HepG2 (cell line): Measurements from ENCODE around the gene NOX3. TPM values are rescaled to one million over a fixed set of nuclear protein-coding genes. Genes with fewer than 3 reads are reported as not detected.
A peak's percentile ranks its signal among the peaks of the same experiment; 100 is the strongest.

Source experiments
- ARID2 ChIP-seq: sonication (generic); formaldehyde crosslinking; IDR thresholded peaks from 2 replicates; pipeline ENCODE4 v1.8.1; 2022; ENCODE audit warnings: mild to moderate bottlenecking, missing genetic modification reagents, borderline replicate concordance
- CHCHD3 ChIP-seq: sonication (generic); formaldehyde crosslinking; IDR thresholded peaks from 2 replicates; pipeline ENCODE4 v1.8.0; 2022; ENCODE audit warnings: mild to moderate bottlenecking, missing genetic modification reagents, moderate library complexity
- ELF4 ChIP-seq: sonication (generic); formaldehyde crosslinking; IDR thresholded peaks from 2 replicates; pipeline ENCODE4 v1.5.0; 2020; ENCODE audit warnings: missing genetic modification reagents, mild to moderate bottlenecking, moderate library complexity, borderline replicate concordance
- FOSL2 ChIP-seq: sonication (generic); formaldehyde crosslinking; IDR thresholded peaks from 2 replicates; pipeline ENCODE4 v1.4.0; 2020; ENCODE audit warnings: missing genetic modification reagents
- KAT7 ChIP-seq: IDR thresholded peaks from 2 replicates; pipeline ENCODE4 v1.6.1; 2018; ENCODE audit warnings: borderline replicate concordance, missing compliant biosample characterization
- MLXIP ChIP-seq: sonication (generic); formaldehyde crosslinking; IDR thresholded peaks from 2 replicates; pipeline ENCODE4 v1.9.0; 2021; ENCODE audit warnings: missing genetic modification reagents, borderline replicate concordance
- REST ChIP-seq, 2 experiments: IDR thresholded peaks; 2 replicates each; pipeline ENCODE4 v1.6.1; 2011 to 2012; ENCODE audit warnings: low read length in 2 of 2, borderline replicate concordance in 1 of 2, low read depth in 1 of 2, mild to moderate bottlenecking in 1 of 2, moderate library complexity in 1 of 2
- SMAD1 ChIP-seq: sonication (generic); formaldehyde crosslinking; IDR thresholded peaks from 2 replicates; pipeline ENCODE4 v1.4.0; 2020; ENCODE audit warnings: missing genetic modification reagents, low read depth, mild to moderate bottlenecking, borderline replicate concordance
- SNAPC2 ChIP-seq: sonication (generic); formaldehyde crosslinking; IDR thresholded peaks from 2 replicates; pipeline ENCODE4 v1.8.1; 2022; ENCODE audit warnings: mild to moderate bottlenecking, missing genetic modification reagents
- TFDP2 ChIP-seq: sonication (generic); formaldehyde crosslinking; IDR thresholded peaks from 2 replicates; pipeline ENCODE4 v1.4.0; 2020; ENCODE audit warnings: missing genetic modification reagents
- U2AF2 ChIP-seq: fragments of 200-400 bp; formaldehyde crosslinking; IDR thresholded peaks from 2 replicates; pipeline ENCODE4 v1.6.1; 2017; ENCODE audit warnings: low read depth, mild to moderate bottlenecking, low read length
- ZBTB14 ChIP-seq: sonication (generic); formaldehyde crosslinking; IDR thresholded peaks from 2 replicates; pipeline ENCODE4 v1.4.0; 2020; ENCODE audit warnings: missing genetic modification reagents
- ZNF326 ChIP-seq: sonication (generic); formaldehyde crosslinking; IDR thresholded peaks from 2 replicates; pipeline ENCODE4 v1.4.0; 2020; ENCODE audit warnings: missing genetic modification reagents, borderline replicate concordance
- ZNF512 ChIP-seq: sonication (generic); formaldehyde crosslinking; IDR thresholded peaks from 2 replicates; pipeline ENCODE4 v1.4.0; 2020; ENCODE audit warnings: mild to moderate bottlenecking, missing genetic modification reagents
- ZNF563 ChIP-seq: sonication (generic); formaldehyde crosslinking; IDR thresholded peaks from 2 replicates; pipeline ENCODE4 v1.8.0; 2022; ENCODE audit warnings: mild to moderate bottlenecking, moderate library complexity, missing genetic modification reagents
- ZNF709 ChIP-seq: sonication (generic); formaldehyde crosslinking; IDR thresholded peaks from 2 replicates; pipeline ENCODE4 v1.5.0; 2020; ENCODE audit warnings: mild to moderate bottlenecking, missing genetic modification reagents
- ZNF713 ChIP-seq: sonication (generic); formaldehyde crosslinking; IDR thresholded peaks from 2 replicates; pipeline ENCODE4 v1.4.0; 2020; ENCODE audit warnings: mild to moderate bottlenecking, missing genetic modification reagents
- ZNF746 ChIP-seq: sonication (generic); formaldehyde crosslinking; IDR thresholded peaks from 2 replicates; pipeline ENCODE4 v1.8.0; 2022; ENCODE audit warnings: mild to moderate bottlenecking, missing genetic modification reagents
- ZSCAN21 ChIP-seq: sonication (generic); formaldehyde crosslinking; IDR thresholded peaks from 2 replicates; pipeline ENCODE4 v1.8.0; 2022; ENCODE audit warnings: mild to moderate bottlenecking, missing genetic modification reagents, moderate library complexity, borderline replicate concordance
- polyA plus RNA-seq, 8 experiments: library from polyadenylated mRNA; depleted of rRNA in 3 of 8; stranded (reverse) in 7 of 8; unstranded in 1 of 8; fragments of >200 nt; fragmentation: Illumina TruSeq in 4 of 8; extraction: Trizol in 4 of 8; gene quantifications; 2 replicates each; pipeline versions ENCODE4 v1.2.1 to v1.2.3, GENCODE V29; 2011 to 2016; ENCODE audit warnings: low read depth in 4 of 8, missing spikeins in 1 of 8, mixed read lengths in 1 of 8; ENCODE audit not compliant: insufficient read depth in 1 of 8
- total RNA-seq, 5 experiments: library from RNA; depleted of rRNA; stranded (reverse); fragments of >200 nt; fragmentation: Illumina TruSeq; extraction: Trizol; gene quantifications; 2 replicates each; pipeline ENCODE4 v1.2.3, GENCODE V29; 2016; ENCODE audit warnings: low read depth in 1 of 5

Gene NOX3
- total and polyA plus RNA-seq, 2 of the 13 experiments (the other 11 are each of a cell fraction or from before 2014, with no cell fraction given), result 0.09 to 0.18 TPM

GRCh38 chr6:155402656-155403304 lies 52.9 kb downstream of the NOX3 start (continued):
- TF ChIP-seq ZBTB14 (CRISPR knock-in tag) (no peak), MLXIP (no peak), FOSL2 (peak; percentile 33; the same call in 1 of the 2 replicates), ZNF512 (CRISPR knock-in tag) (no peak), ELF4 (CRISPR knock-in tag) (no peak), KAT7 (CRISPR knock-in tag) (no peak), SMAD1 (no peak), REST (IDR thresholded peaks at IDR 0.05; ENCODE audit: borderline replicate concordance in 1 of 2, low read depth in 1 of 2, low read length in 2 of 2) (no peak), ZNF746 (no peak), ZSCAN21 (CRISPR knock-in tag) (no peak), TFDP2 (CRISPR knock-in tag) (no peak), ZNF326 (CRISPR knock-in tag) (no peak), ARID2 (CRISPR knock-in tag) (no peak), CHCHD3 (CRISPR knock-in tag) (no peak), U2AF2 (no peak), ZNF563 (CRISPR knock-in tag) (no peak), ZNF709 (no peak), SNAPC2 (no peak), ZNF713 (CRISPR knock-in tag) (no peak)
